Measurements from ENCODE around the gene TSPAN18.

DNA sequence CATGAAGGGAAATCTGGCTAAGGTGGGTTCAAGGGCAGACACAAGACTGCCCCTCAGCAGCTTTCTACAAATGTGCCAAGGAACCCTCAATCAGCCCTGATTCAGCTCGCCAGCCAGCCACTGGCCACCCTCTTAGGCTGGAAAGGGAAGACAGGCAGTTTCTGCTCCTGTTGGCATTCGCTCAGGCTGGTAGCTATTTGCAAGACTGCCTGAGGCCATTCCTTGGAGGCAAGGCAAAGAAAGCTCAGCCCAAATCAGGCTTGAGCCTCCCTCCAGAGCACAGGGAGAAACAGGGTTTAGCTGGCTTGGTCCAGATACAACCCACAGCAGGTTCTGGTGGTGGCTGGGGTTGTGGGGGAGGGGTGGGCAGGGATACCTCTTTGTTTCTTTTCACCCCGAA lies 204.7 kb downstream of the TSPAN18 start:
- TF ChIP-seq CTCF (IDR thresholded peaks at IDR 0.05; ENCODE audit: low read depth, low read length): no peak
- no peak for TF ChIP-seq EZH2phosphoT487 (IDR thresholded peaks at IDR 0.05; ENCODE audit: low read depth)

Measured in OCI-LY3 (cell line).